Measurements from ENCODE around the gene WDR64. TPM values are rescaled to one million over a fixed set of nuclear protein-coding genes. Genes with fewer than 3 reads are reported as not detected.
"Not testable (repeated sequence)": the region's sequence is repeated elsewhere in the genome, so short reads cannot be mapped to it uniquely, and the experiment has no call there.

Gene WDR64
- total RNA-seq, 1 donor from 2014 or later: 0.44 TPM

GRCh38 chr1:241730031-241730430 is 78.0 kb downstream of the WDR64 start:
- intact Hi-C loops (cut with micrococcal nuclease): no loop called here

GRCh38 chr1:241733899-241734298 is 81.8 kb downstream of the WDR64 start:
- intact Hi-C loops (cut with micrococcal nuclease): no loop called here

GRCh38 chr1:241734533-241734932 is 82.5 kb downstream of the WDR64 start:
- intact Hi-C loops (cut with micrococcal nuclease): no loop called here

GRCh38 chr1:241735493-241735926 is 83.4 kb downstream of the WDR64 start:
- intact Hi-C loops (cut with micrococcal nuclease): not testable (repeated sequence)

- intact Hi-C loops (cut with micrococcal nuclease): no loop called here
Measured at GRCh38 chr1:241736387-241736786, 84.3 kb downstream of the WDR64 start.

GRCh38 chr1:241738284-241739078 is 86.4 kb downstream of the WDR64 start:
- intact Hi-C loops (cut with micrococcal nuclease): no loop called here

- intact Hi-C loops (cut with micrococcal nuclease): no loop called here
Measured at GRCh38 chr1:241742084-241742483, 90.0 kb downstream of the WDR64 start.

- intact Hi-C loops (cut with micrococcal nuclease): no loop called here
Measured at GRCh38 chr1:241744591-241744990, 92.5 kb downstream of the WDR64 start.

- intact Hi-C loops (cut with micrococcal nuclease): no loop called here
Measured at GRCh38 chr1:241747992-241748391, 95.9 kb downstream of the WDR64 start.

- intact Hi-C loops (cut with micrococcal nuclease): no loop called here
Measured at GRCh38 chr1:241749041-241749944, 97.2 kb downstream of the WDR64 start.

- intact Hi-C loops (cut with micrococcal nuclease): no loop called here
Measured at GRCh38 chr1:241749945-241750695, 98.0 kb downstream of the WDR64 start.

- intact Hi-C loops (cut with micrococcal nuclease): no loop called here
Measured at GRCh38 chr1:241751524-241751923, 99.4 kb downstream of the WDR64 start.

- intact Hi-C loops (cut with micrococcal nuclease): no loop called here
Measured at GRCh38 chr1:241762713-241763339, 110.7 kb downstream of the WDR64 start.

GRCh38 chr1:241765390-241765789 is 113.3 kb downstream of the WDR64 start:
- intact Hi-C loops (cut with micrococcal nuclease): no loop called here

GRCh38 chr1:241767737-241768136 is 115.7 kb downstream of the WDR64 start:
- intact Hi-C loops (cut with micrococcal nuclease): no loop called here

- intact Hi-C loops (cut with micrococcal nuclease): no loop called here
Measured at GRCh38 chr1:241770115-241770514, 118.0 kb downstream of the WDR64 start.

GRCh38 chr1:241771117-241771516 is 119.0 kb downstream of the WDR64 start:
- intact Hi-C loops (cut with micrococcal nuclease): no loop called here

GRCh38 chr1:241772932-241773500 is 120.9 kb downstream of the WDR64 start:
- intact Hi-C loops (cut with micrococcal nuclease): no loop called here

GRCh38 chr1:241773991-241774390 is 121.9 kb downstream of the WDR64 start:
- intact Hi-C loops (cut with micrococcal nuclease): no loop called here

GRCh38 chr1:241775021-241775420 is 122.9 kb downstream of the WDR64 start:
- intact Hi-C loops (cut with micrococcal nuclease): no loop called here

- intact Hi-C loops (cut with micrococcal nuclease): no loop called here
Measured at GRCh38 chr1:241776911-241777310, 124.8 kb downstream of the WDR64 start.
